HepG2 (cell line): ENCODE results near the gene TBC1D2B. TPM values are rescaled to one million over a fixed set of nuclear protein-coding genes. Genes with fewer than 3 reads are reported as not detected.

ENCODE experiments used
- DPF2 ChIP-seq: sonication (generic); formaldehyde crosslinking; IDR thresholded peaks from 2 replicates; pipeline ENCODE4 v1.4.0; 2020; ENCODE audit warnings: mild to moderate bottlenecking, low read depth, missing genetic modification reagents, borderline replicate concordance
- FIP1L1 ChIP-seq: fragments of 200-400 bp; formaldehyde crosslinking; IDR thresholded peaks from 2 replicates; pipeline ENCODE4 v1.6.1; 2018; ENCODE audit warnings: low read depth, mild to moderate bottlenecking, low read length, moderate library complexity, borderline replicate concordance; ENCODE audit not compliant: insufficient read depth
- GABPA ChIP-seq, 2 experiments: IDR thresholded peaks; 2 replicates each; pipeline ENCODE4 v1.6.1; 2011 to 2016; ENCODE audit warnings: low read depth in 2 of 2, low read length in 1 of 2, missing biosample characterization in 1 of 2, missing genetic modification characterization in 1 of 2
- KLF9 ChIP-seq: IDR thresholded peaks from 2 replicates; pipeline ENCODE4 v1.6.1; 2016; ENCODE audit warnings: low read depth
- NBN ChIP-seq: fragments of 450-650 bp; conservative IDR thresholded peaks from 2 replicates; pipeline ENCODE4 v1.6.1; 2017
- NONO ChIP-seq, 2 experiments: fragments of 450-650 bp in 1 of 2; sonication (generic) in 1 of 2; formaldehyde crosslinking in 1 of 2; IDR thresholded peaks in 1 of 2; conservative IDR thresholded peaks in 1 of 2; 2 replicates each; pipeline versions ENCODE4 v1.6.1 to v1.8.0; 2017 to 2022; ENCODE audit warnings: mild to moderate bottlenecking in 1 of 2, missing genetic modification reagents in 1 of 2, moderate library complexity in 1 of 2
- POLR2G ChIP-seq: fragments of 200-400 bp; formaldehyde crosslinking; IDR thresholded peaks from 2 replicates; pipeline ENCODE4 v1.6.1; 2018; ENCODE audit warnings: mild to moderate bottlenecking, low read depth, low read length, moderate library complexity
- PRMT3 ChIP-seq: sonication (generic); formaldehyde crosslinking; IDR thresholded peaks from 2 replicates; pipeline ENCODE4 v1.8.1; 2022; ENCODE audit warnings: low read depth, mild to moderate bottlenecking, moderate library complexity, missing genetic modification reagents, borderline replicate concordance
- RAD51 ChIP-seq: fragments of 450-650 bp; IDR thresholded peaks from 2 replicates; pipeline ENCODE4 v1.6.1; 2016; ENCODE audit warnings: borderline replicate concordance
- RBM39 ChIP-seq: fragments of 200-400 bp; formaldehyde crosslinking; IDR thresholded peaks from one replicate; pipeline ENCODE4 v1.6.1; 2018; ENCODE audit warnings: antibody characterized with exemption, mild to moderate bottlenecking, low read depth, low read length; ENCODE audit not compliant: poor library complexity, severe bottlenecking
- RFXAP ChIP-seq: sonication (generic); formaldehyde crosslinking; IDR thresholded peaks from 2 replicates; pipeline ENCODE4 v1.4.0; 2020; ENCODE audit warnings: missing genetic modification reagents, borderline replicate concordance
- RXRB ChIP-seq: IDR thresholded peaks from 2 replicates; pipeline ENCODE4 v1.6.1; 2016; ENCODE audit warnings: borderline replicate concordance, missing genetic modification reagents, missing compliant biosample characterization
- ZNF17 ChIP-seq: sonication (generic); formaldehyde crosslinking; IDR thresholded peaks from 2 replicates; pipeline ENCODE4 v1.5.0; 2020; ENCODE audit warnings: mild to moderate bottlenecking, missing genetic modification reagents
- ZNF205 ChIP-seq: IDR thresholded peaks from 2 replicates; pipeline ENCODE4 v1.6.1; 2018; ENCODE audit warnings: missing biosample characterization, missing genetic modification reagents
- ZNF451 ChIP-seq: sonication (generic); formaldehyde crosslinking; IDR thresholded peaks from 2 replicates; pipeline ENCODE4 v1.5.0; 2020; ENCODE audit warnings: mild to moderate bottlenecking, missing genetic modification reagents
- ZNF558 ChIP-seq: sonication (generic); formaldehyde crosslinking; IDR thresholded peaks from 2 replicates; pipeline ENCODE4 v1.9.0; 2022; ENCODE audit warnings: mild to moderate bottlenecking, missing genetic modification reagents, borderline replicate concordance
- ZNF629 ChIP-seq: sonication (generic); formaldehyde crosslinking; conservative IDR thresholded peaks from 2 replicates; pipeline ENCODE4 v1.5.0; 2020; ENCODE audit warnings: missing genetic modification reagents
- ZNF644 ChIP-seq: IDR thresholded peaks from 2 replicates; pipeline ENCODE4 v1.6.1; 2016; ENCODE audit warnings: low read depth
- ZNF891 ChIP-seq: sonication (generic); formaldehyde crosslinking; IDR thresholded peaks from 2 replicates; pipeline ENCODE4 v1.5.0; 2020; ENCODE audit warnings: mild to moderate bottlenecking, missing genetic modification reagents
- polyA plus RNA-seq, 8 experiments: library from polyadenylated mRNA; depleted of rRNA in 3 of 8; stranded (reverse) in 7 of 8; unstranded in 1 of 8; fragments of >200 nt; fragmentation: Illumina TruSeq in 4 of 8; extraction: Trizol in 4 of 8; gene quantifications; 2 replicates each; pipeline versions ENCODE4 v1.2.1 to v1.2.3, GENCODE V29; 2011 to 2016; ENCODE audit warnings: low read depth in 4 of 8, missing spikeins in 1 of 8, mixed read lengths in 1 of 8; ENCODE audit not compliant: insufficient read depth in 1 of 8
- total RNA-seq, 5 experiments: library from RNA; depleted of rRNA; stranded (reverse); fragments of >200 nt; fragmentation: Illumina TruSeq; extraction: Trizol; gene quantifications; 2 replicates each; pipeline ENCODE4 v1.2.3, GENCODE V29; 2016; ENCODE audit warnings: low read depth in 1 of 5
- TF ChIP-seq, protein P1 (sequence below): IDR thresholded peaks from 2 replicates; pipeline ENCODE4 v1.6.1; 2016; ENCODE audit warnings: mild to moderate bottlenecking
- TF ChIP-seq, protein P2 (sequence below): sonication (generic); formaldehyde crosslinking; IDR thresholded peaks from 2 replicates; pipeline ENCODE4 v1.4.0; 2020; ENCODE audit warnings: missing genetic modification reagents, low read depth, mild to moderate bottlenecking, borderline replicate concordance
- TF ChIP-seq, protein P3 (sequence below): IDR thresholded peaks from 2 replicates; pipeline ENCODE4 v1.6.1; 2012; ENCODE audit warnings: low read depth, low read length, improper control_type of control experiment
- TF ChIP-seq, protein P4 (sequence below): sonication (generic); formaldehyde crosslinking; IDR thresholded peaks from 2 replicates; pipeline ENCODE4 v1.4.0; 2020; ENCODE audit warnings: mild to moderate bottlenecking, missing genetic modification reagents
- TF ChIP-seq, protein P5 (sequence below): sonication (generic); formaldehyde crosslinking; IDR thresholded peaks from 2 replicates; pipeline ENCODE4 v1.5.1; 2020; ENCODE audit warnings: mild to moderate bottlenecking, moderate library complexity, missing genetic modification reagents

The TBC1D2B gene
- total and polyA plus RNA-seq, 2 of the 13 experiments (the other 11 are each of a cell fraction or from before 2014, with no cell fraction given) = 10.1 to 14.4 TPM

DNA sequence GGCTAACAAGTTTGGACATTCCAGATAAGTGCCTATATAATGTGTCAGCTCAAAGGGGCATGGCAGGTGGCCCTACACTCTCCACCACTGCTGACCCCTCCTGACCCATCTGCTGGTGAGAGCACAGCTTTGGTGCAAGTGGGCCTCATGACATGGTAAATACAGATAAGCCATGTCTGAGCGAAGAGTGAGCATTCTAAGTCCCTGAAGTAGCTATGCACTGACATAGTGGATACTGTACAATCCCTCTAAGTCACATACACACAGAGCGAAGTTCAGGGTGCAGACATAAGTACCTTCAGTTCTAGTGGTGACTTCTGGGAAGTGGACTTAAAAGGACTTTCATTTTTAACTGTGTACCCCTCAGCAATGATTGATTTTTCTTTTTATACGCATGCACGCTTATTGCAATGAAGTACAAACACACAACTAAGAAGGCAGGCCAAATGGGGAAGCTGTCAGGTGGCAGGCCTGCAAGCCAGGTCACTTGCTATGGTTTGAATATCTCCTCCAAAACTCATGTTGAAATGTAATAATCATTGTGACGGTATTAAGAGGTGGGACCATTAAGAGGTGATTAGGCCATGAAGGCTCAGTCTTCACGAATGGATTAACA lies 41.5 kb downstream of the TBC1D2B start (continued):
- TF ChIP-seq GABPA (IDR thresholded peaks at IDR 0.05; ENCODE audit: low read depth, low read length) (no peak), GABPA (CRISPR knock-in tag; IDR thresholded peaks at IDR 0.05; ENCODE audit: low read depth) (0 out of 2 replicates have a peak, but pooled peaks have one; percentile 19), ZNF629 (CRISPR knock-in tag) (no peak), ZNF644 (CRISPR knock-in tag) (peak; percentile 67), RBM39 (no peak), POLR2G (no peak), KLF9 (no peak), FIP1L1 (no peak), DPF2 (CRISPR knock-in tag) (0 out of 2 replicates have a peak, but pooled peaks have one; percentile 15), ZNF17 (CRISPR knock-in tag) (no peak), RXRB (CRISPR knock-in tag) (peak; percentile 74), RFXAP (CRISPR knock-in tag) (no peak), PRMT3 (CRISPR knock-in tag) (no peak), ZNF205 (peak; percentile 58; the same call in 1 of the 2 replicates), ZNF451 (CRISPR knock-in tag) (0 out of 2 replicates have a peak, but pooled peaks have one; percentile 26), ZNF558 (CRISPR knock-in tag) (no peak), NBN (no peak), RAD51 (no peak), NONO (IDR thresholded peaks at IDR 0.05) (no peak), NONO (CRISPR knock-in tag; conservative IDR thresholded peaks at IDR 0.05) (no peak), ZNF891 (CRISPR knock-in tag) (no peak)
- TF ChIP-seq, protein P1, sequence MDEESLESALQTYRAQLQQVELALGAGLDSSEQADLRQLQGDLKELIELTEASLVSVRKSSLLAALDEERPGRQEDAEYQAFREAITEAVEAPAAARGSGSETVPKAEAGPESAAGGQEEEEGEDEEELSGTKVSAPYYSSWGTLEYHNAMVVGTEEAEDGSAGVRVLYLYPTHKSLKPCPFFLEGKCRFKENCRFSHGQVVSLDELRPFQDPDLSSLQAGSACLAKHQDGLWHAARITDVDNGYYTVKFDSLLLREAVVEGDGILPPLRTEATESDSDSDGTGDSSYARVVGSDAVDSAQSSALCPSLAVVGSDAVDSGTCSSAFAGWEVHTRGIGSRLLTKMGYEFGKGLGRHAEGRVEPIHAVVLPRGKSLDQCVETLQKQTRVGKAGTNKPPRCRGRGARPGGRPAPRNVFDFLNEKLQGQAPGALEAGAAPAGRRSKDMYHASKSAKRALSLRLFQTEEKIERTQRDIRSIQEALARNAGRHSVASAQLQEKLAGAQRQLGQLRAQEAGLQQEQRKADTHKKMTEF (CRISPR knock-in tag) = peak; percentile 60; the same call in 1 of the 2 replicates
- TF ChIP-seq, protein P2, sequence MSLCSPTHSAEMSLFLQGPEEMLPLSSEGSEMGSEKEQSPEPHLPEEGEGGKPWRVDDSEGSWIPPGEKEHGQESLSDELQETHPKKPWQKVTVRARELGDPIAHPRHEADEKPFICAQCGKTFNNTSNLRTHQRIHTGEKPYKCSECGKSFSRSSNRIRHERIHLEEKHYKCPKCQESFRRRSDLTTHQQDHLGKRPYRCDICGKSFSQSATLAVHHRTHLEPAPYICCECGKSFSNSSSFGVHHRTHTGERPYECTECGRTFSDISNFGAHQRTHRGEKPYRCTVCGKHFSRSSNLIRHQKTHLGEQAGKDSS (CRISPR knock-in tag) = 0 out of 2 replicates have a peak, but pooled peaks have one; percentile 35
- TF ChIP-seq, protein P3, sequence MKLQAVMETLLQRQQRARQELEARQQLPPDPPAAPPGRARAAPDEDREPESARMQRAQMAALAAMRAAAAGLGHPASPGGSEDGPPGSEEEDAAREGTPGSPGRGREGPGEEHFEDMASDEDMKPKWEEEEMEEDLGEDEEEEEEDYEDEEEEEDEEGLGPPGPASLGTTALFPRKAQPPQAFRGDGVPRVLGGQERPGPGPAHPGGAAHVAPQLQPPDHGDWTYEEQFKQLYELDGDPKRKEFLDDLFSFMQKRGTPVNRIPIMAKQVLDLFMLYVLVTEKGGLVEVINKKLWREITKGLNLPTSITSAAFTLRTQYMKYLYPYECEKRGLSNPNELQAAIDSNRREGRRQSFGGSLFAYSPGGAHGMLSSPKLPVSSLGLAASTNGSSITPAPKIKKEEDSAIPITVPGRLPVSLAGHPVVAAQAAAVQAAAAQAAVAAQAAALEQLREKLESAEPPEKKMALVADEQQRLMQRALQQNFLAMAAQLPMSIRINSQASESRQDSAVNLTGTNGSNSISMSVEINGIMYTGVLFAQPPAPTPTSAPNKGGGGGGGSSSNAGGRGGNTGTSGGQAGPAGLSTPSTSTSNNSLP = peak; percentile 67
- TF ChIP-seq, protein P4, sequence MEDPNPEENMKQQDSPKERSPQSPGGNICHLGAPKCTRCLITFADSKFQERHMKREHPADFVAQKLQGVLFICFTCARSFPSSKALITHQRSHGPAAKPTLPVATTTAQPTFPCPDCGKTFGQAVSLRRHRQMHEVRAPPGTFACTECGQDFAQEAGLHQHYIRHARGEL (CRISPR knock-in tag) = no peak
- TF ChIP-seq, protein P5, sequence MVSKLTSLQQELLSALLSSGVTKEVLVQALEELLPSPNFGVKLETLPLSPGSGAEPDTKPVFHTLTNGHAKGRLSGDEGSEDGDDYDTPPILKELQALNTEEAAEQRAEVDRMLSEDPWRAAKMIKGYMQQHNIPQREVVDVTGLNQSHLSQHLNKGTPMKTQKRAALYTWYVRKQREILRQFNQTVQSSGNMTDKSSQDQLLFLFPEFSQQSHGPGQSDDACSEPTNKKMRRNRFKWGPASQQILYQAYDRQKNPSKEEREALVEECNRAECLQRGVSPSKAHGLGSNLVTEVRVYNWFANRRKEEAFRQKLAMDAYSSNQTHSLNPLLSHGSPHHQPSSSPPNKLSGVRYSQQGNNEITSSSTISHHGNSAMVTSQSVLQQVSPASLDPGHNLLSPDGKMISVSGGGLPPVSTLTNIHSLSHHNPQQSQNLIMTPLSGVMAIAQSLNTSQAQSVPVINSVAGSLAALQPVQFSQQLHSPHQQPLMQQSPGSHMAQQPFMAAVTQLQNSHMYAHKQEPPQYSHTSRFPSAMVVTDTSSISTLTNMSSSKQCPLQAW (CRISPR knock-in tag) = no peak
